CD14-positive monocyte (primary cell): ENCODE data around the gene CHST7. TPM values are rescaled to one million over a fixed set of nuclear protein-coding genes. Genes with fewer than 3 reads are reported as not detected.
"Not testable (repeated sequence)": the region's sequence is repeated elsewhere in the genome, so short reads cannot be mapped to it uniquely, and the experiment has no call there.

Source experiments
- DNase-seq, 3 donors: peaks; one replicate each; pipeline ENCODE4 v3.0.0-alpha.2; 2011 to 2022
- H2AFZ ChIP-seq: 2 replicates; pipeline ENCODE4 v1.6.0; 2012; ENCODE audit warnings: mild to moderate bottlenecking, low read depth, low read length, inconsistent platforms; ENCODE audit not compliant: insufficient read depth, poor library complexity, severe bottlenecking
- H3K27ac ChIP-seq, 2 donors: 1 replicate in 1 of 2; 2 replicates in 1 of 2; pipeline ENCODE4 v1.5.1; 2012 to 2013; ENCODE audit warnings: low read length in 2 of 2, control low read depth in 1 of 2, inconsistent platforms in 1 of 2, low read depth in 1 of 2, mild to moderate bottlenecking in 1 of 2
- H3K27me3 ChIP-seq, 2 donors: one replicate each; pipeline versions ENCODE4 v1.6.0 to v1.6.1; 2011 to 2013; ENCODE audit warnings: low read length in 2 of 2; ENCODE audit not compliant: control insufficient read depth in 2 of 2, insufficient read depth in 2 of 2
- H3K36me3 ChIP-seq, 2 donors: replicated peaks in 1 of 2; 1 replicate in 1 of 2; 2 replicates in 1 of 2; pipeline versions ENCODE4 v1.5.1 to v1.6.1; 2012 to 2013; ENCODE audit warnings: low read length in 2 of 2, control low read depth in 1 of 2, inconsistent platforms in 1 of 2, mild to moderate bottlenecking in 1 of 2; ENCODE audit not compliant: insufficient read depth in 2 of 2, control insufficient read depth in 1 of 2
- H3K4me1 ChIP-seq, 2 donors: 1 replicate in 1 of 2; 2 replicates in 1 of 2; pipeline versions ENCODE4 v1.5.1 to v1.6.1; 2012 to 2013; ENCODE audit warnings: low read length in 2 of 2, control low read depth in 1 of 2, inconsistent platforms in 1 of 2, mild to moderate bottlenecking in 1 of 2, moderate library complexity in 1 of 2; ENCODE audit not compliant: insufficient read depth in 2 of 2, control insufficient read depth in 1 of 2
- H3K4me2 ChIP-seq: replicated peaks from 2 replicates; pipeline ENCODE3; 2012; ENCODE audit warnings: low read length, moderate library complexity, mild to moderate bottlenecking; ENCODE audit not compliant: poor library complexity, severe bottlenecking; ENCODE audit errors: extremely low read depth
- H3K4me3 ChIP-seq, 3 experiments: fragments of 200-600 bp in 1 of 3; sonication (generic) in 1 of 3; replicated peaks in 1 of 3; 1 replicate in 2 of 3; 2 replicates in 1 of 3; pipeline ENCODE4 v1.5.1; 2011 to 2013; ENCODE audit warnings: low read length in 3 of 3, mild to moderate bottlenecking in 3 of 3, control low read depth in 2 of 3, low read depth in 2 of 3, inconsistent platforms in 1 of 3, moderate library complexity in 1 of 3
- H3K79me2 ChIP-seq: 2 replicates; pipeline ENCODE4 v1.6.0; 2012; ENCODE audit warnings: mild to moderate bottlenecking, control low read depth, inconsistent platforms, low read length, moderate library complexity; ENCODE audit not compliant: insufficient read depth
- H3K9ac ChIP-seq: 2 replicates; pipeline ENCODE4 v1.6.0; 2017; ENCODE audit warnings: low read length, mild to moderate bottlenecking; ENCODE audit not compliant: insufficient read depth, poor library complexity, severe bottlenecking
- H3K9me3 ChIP-seq, 2 donors: replicated peaks in 1 of 2; 1 replicate in 1 of 2; 2 replicates in 1 of 2; pipeline versions ENCODE4 v1.5.1 to v1.6.1; 2012 to 2013; ENCODE audit warnings: low read length in 2 of 2, control low read depth in 1 of 2; ENCODE audit not compliant: control insufficient read depth in 1 of 2, insufficient read depth in 1 of 2
- H4K20me1 ChIP-seq: 2 replicates; pipeline ENCODE4 v1.6.0; 2012; ENCODE audit warnings: mild to moderate bottlenecking, low read length, control low read depth, moderate library complexity; ENCODE audit not compliant: insufficient read depth
- H3K27ac Mint-ChIP-seq, 7 donors: one replicate each; pipeline ENCODE4 v1.8.0; 2020; ENCODE audit warnings: mild to moderate bottlenecking in 7 of 7, mixed read lengths in 7 of 7, moderate library complexity in 6 of 7, inconsistent platforms in 2 of 7
- H3K27me3 Mint-ChIP-seq, 3 donors: one replicate each; pipeline ENCODE4 v1.8.0; 2021 to 2022; ENCODE audit warnings: low read depth in 3 of 3, mild to moderate bottlenecking in 3 of 3, mixed read lengths in 3 of 3, moderate library complexity in 3 of 3, inconsistent platforms in 1 of 3
- H3K36me3 Mint-ChIP-seq, 2 donors: one replicate each; pipeline ENCODE4 v1.8.0; 2020; ENCODE audit warnings: mixed read lengths in 2 of 2, inconsistent platforms in 1 of 2, mild to moderate bottlenecking in 1 of 2
- H3K4me1 Mint-ChIP-seq: one replicate; pipeline ENCODE4 v1.8.0; 2020; ENCODE audit warnings: mild to moderate bottlenecking, mixed read lengths
- H3K4me3 Mint-ChIP-seq, 2 donors: one replicate each; pipeline ENCODE4 v1.8.0; 2020; ENCODE audit warnings: mild to moderate bottlenecking in 2 of 2, mixed read lengths in 2 of 2, moderate library complexity in 1 of 2
- H3K9me3 Mint-ChIP-seq, 7 donors: one replicate each; pipeline ENCODE4 v1.8.0; 2020 to 2022; ENCODE audit warnings: mixed read lengths in 7 of 7, mild to moderate bottlenecking in 6 of 7, moderate library complexity in 6 of 7, inconsistent platforms in 2 of 7
- CTCF ChIP-seq: fragments of 200-600 bp; IDR thresholded peaks from one replicate; pipeline ENCODE4 v1.8.0; 2022; ENCODE audit warnings: antibody characterized with exemption, mild to moderate bottlenecking
- WGBS: methylation state at CpG from one replicate; pipeline ENCODE4 v1.1.5; 2013; ENCODE audit warnings: missing lambda C conversion rate; ENCODE audit not compliant: insufficient coverage; 5-methylcytosine and 5-hydroxymethylcytosine counted together
- intact Hi-C, 2 donors: fragments of 100-400 bp; cut with micrococcal nuclease; formaldehyde crosslinking; loops; one replicate each; pipeline versions ENCODE4 v1.15.0 to v1.15.1; 2023
- polyA plus RNA-seq, 3 donors: library from polyadenylated mRNA; depleted of rRNA in 1 of 3; unstranded in 2 of 3; stranded (reverse) in 1 of 3; fragments of 300-500 nt in 2 of 3; fragments of >200 nt in 1 of 3; fragmentation: Illumina TruSeq in 2 of 3; gene quantifications; 1 replicate in 2 of 3; 2 replicates in 1 of 3; pipeline ENCODE4 v1.2.3, GENCODE V29; 2012 to 2021

The CHST7 gene
- polyA plus RNA-seq, 3 donors, result 6.6 to 19.2 (median 8.3) TPM

- H4K20me1 ChIP-seq, H3K4me3 ChIP-seq, DNase-seq, H3K36me3 ChIP-seq, H3K27ac Mint-ChIP-seq, H3K27me3 Mint-ChIP-seq, H3K27me3 ChIP-seq, H3K9ac ChIP-seq, H3K4me1 ChIP-seq, H2AFZ ChIP-seq, H3K4me2 ChIP-seq, H3K9me3 Mint-ChIP-seq, H3K4me3 Mint-ChIP-seq, H3K27ac ChIP-seq, H3K9me3 ChIP-seq, H3K4me1 Mint-ChIP-seq, intact Hi-C loops, H3K79me2 ChIP-seq: not testable (repeated sequence)
- WGBS, result no CpG with 5 or more reads among the region's 1 CpG
- peaks cover 19 to 20% of the 10 kb centered on the region in 2 donors for H3K36me3 Mint-ChIP-seq
These were observed 43.1 kb upstream of the CHST7 start for GRCh38 chrX:46530404-46530908.

- intact Hi-C loops, result no loop called here
- H3K27me3 Mint-ChIP-seq, result peaks cover 0 to 9% (median 0%) of the 10 kb centered on the region in 3 donors
- peaks cover 0 to 3% (median 0%) of the 10 kb centered on the region in 7 donors for H3K9me3 Mint-ChIP-seq
- H3K4me3 ChIP-seq, result no peak overlapping the region
- H2AFZ ChIP-seq, result no peak overlapping the region
- H3K4me1 ChIP-seq, result no peaks in the 10 kb centered on the region
- no peak overlapping the region for H3K9ac ChIP-seq
- H3K4me1 Mint-ChIP-seq, result no peaks in the 10 kb centered on the region
- H3K4me3 Mint-ChIP-seq, result no peak overlapping the region
- TF ChIP-seq CTCF, result no peak
- no peak for DNase-seq
- peaks cover 17 to 18% of the 10 kb centered on the region in 2 donors for H3K36me3 Mint-ChIP-seq
- H4K20me1 ChIP-seq, result no peaks in the 10 kb centered on the region
- H3K79me2 ChIP-seq, result no peaks in the 10 kb centered on the region
- no peaks in the 10 kb centered on the region for H3K36me3 ChIP-seq
- no peaks in the 10 kb centered on the region for H3K9me3 ChIP-seq
- no peak overlapping the region for H3K27ac ChIP-seq
- no peak overlapping the region for H3K4me2 ChIP-seq
- H3K27ac Mint-ChIP-seq, result no peak overlapping the region
- WGBS, result no CpG with 5 or more reads among the region's 3 CpGs
- no peaks in the 10 kb centered on the region for H3K27me3 ChIP-seq
These were observed 42.1 kb upstream of the CHST7 start for GRCh38 chrX:46531442-46531841.
